CD1c-positive myeloid dendritic cell (primary cell): ENCODE results near the gene BIN1.
"Not testable (repeated sequence)": the region's sequence is repeated elsewhere in the genome, so short reads cannot be mapped to it uniquely, and the experiment has no call there.

ENCODE experiments used
- DNase-seq: peaks from one replicate; pipeline ENCODE4 v3.0.0-alpha.2; 2016; ENCODE audit errors: extremely low spot score

BIN1 gene

GRCh38 chr2:127133793-127134192 lies 26.8 kb upstream of the BIN1 start:
- DNase-seq, result no peak

DNA sequence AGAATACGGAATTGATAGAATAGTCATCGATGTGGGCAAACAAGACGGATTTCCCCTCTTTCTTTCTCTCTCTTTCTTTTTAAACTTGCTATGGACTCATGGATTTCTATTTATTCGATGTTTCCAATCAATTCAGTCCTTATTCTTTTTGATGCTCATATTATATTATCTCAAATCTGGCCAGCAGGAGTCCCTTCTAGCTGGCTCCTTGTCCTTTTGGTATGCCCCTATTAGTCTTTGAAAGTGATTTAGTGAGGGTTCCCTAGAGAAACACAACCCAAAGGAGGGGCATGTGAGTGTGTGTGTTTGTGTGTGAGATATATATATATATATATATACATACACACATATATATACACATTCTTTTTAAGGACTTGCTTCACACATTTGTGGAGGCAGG lies 23.5 kb upstream of the BIN1 start:
- DNase-seq, result no peak

GRCh38 chr2:127129937-127130336 lies 23.0 kb upstream of the BIN1 start:
- no peak for DNase-seq

GRCh38 chr2:127128445-127128904 lies 21.5 kb upstream of the BIN1 start:
- peak; percentile 62 for DNase-seq

DNA sequence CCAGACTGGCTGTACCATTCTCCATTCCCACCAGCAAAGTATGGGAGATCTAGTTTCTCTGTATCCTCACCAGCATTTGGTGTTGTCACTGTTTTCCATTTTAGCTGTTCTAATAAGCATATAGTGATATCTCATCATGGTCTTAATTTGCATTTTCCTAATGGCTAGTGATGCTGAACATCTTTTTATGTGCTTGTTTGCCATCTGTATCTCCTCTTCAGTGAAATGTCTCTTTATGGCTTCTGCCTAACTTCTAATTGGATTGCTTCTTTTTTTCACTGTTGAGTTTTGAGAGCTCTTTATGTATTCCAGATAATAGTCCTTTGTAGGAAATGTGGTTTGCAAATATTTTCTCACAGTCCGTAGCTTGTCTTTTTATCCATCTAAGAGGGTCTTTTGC lies 18.9 kb upstream of the BIN1 start:
- DNase-seq, result no peak

- DNase-seq, result no peak
Measured at GRCh38 chr2:127124426-127124825, 17.5 kb upstream of the BIN1 start.

- no peak for DNase-seq
Measured at GRCh38 chr2:127122361-127123027, 15.5 kb upstream of the BIN1 start.

GRCh38 chr2:127121776-127122176 lies 14.8 kb upstream of the BIN1 start:
- DNase-seq, result no peak

DNA sequence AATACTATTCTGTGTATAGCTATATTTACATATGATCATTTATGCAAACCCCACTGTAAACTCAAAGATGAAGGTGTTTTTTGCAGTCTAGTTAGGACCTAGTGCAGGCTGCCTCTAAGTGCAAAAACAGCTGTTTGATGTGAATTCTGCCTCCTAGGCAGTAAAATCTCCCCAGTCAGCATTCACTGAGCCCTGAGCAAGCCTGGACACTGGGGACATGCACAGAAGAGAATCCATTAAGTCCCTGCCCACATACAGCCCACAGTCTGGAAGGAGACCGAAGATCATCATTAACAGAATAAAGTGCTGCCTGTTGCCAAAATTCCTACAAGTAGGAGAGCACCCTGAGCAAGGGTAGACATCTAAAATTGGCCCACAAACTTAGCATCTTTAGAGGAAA lies 14.4 kb upstream of the BIN1 start:
- no peak for DNase-seq

- not testable (repeated sequence) for DNase-seq
Measured at GRCh38 chr2:127120408-127120807, 13.5 kb upstream of the BIN1 start.

DNA sequence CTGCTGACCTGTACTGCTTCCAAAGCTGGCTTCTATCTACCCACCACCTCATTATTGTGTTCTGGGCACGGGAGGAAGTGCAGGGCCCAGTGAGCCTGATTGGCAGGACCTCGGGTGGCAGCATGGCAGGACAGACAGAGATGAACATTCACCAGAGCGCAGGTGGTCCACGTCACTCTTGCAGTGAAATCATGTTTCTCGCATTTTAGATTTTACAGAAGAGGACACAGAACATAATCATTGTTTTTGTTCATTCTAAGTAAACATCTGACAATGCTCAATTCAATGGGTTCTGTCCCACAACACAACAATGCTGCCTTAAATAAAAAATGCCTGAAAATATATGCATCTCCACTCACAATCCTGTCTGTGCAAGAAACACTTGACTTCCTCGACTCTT lies 11.5 kb upstream of the BIN1 start:
- DNase-seq, result no peak

- no peak for DNase-seq
Measured at GRCh38 chr2:127118038-127118437, 11.1 kb upstream of the BIN1 start.

GRCh38 chr2:127117603-127118002 lies 10.6 kb upstream of the BIN1 start:
- DNase-seq, result no peak

DNA sequence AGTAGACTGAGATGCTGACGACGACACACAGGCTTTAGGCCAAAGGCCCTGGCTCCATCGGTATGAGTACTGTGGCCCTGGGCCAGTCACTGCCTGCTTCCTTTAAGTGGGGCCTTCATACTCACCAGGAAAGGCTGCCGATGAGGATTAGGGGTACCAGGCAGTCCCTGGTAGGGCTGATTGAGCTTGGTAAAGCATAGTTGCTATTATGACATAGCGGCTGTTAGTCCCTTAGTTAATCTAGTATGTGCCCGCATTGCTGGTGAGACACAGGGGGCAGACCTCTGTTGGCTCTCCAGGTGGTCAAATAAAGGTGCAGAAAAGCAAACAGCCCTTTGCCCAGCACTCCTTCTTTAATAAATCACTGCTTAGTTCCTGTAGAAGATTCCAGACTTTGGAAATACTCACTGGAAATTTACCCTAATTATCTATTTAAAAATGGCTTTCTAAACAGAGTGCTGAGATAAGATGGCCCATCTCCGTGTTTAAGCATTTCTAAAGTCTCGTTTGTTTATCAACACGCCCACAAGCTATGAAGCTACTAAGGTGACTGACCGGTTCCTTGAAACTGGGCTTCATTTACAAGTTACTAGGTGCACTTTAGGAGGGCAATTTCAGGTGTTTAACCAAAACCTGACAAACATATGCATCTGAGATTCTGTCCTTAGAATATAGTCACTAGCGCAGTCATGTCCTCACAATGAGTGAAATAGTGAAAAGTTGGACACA lies 8.7 kb upstream of the BIN1 start:
- no peak for DNase-seq

- DNase-seq, result no peak
Measured at GRCh38 chr2:127110985-127111384, 4.0 kb upstream of the BIN1 start.

- DNase-seq, result no peak
Measured at GRCh38 chr2:127108090-127108523, 1.2 kb upstream of the BIN1 start.

- DNase-seq, result no peak
Measured at GRCh38 chr2:127107622-127107999, 657 bp upstream of the BIN1 start.

- DNase-seq, result no peak
Measured at GRCh38 chr2:127106457-127106990, 430 bp downstream of the BIN1 start.

DNA sequence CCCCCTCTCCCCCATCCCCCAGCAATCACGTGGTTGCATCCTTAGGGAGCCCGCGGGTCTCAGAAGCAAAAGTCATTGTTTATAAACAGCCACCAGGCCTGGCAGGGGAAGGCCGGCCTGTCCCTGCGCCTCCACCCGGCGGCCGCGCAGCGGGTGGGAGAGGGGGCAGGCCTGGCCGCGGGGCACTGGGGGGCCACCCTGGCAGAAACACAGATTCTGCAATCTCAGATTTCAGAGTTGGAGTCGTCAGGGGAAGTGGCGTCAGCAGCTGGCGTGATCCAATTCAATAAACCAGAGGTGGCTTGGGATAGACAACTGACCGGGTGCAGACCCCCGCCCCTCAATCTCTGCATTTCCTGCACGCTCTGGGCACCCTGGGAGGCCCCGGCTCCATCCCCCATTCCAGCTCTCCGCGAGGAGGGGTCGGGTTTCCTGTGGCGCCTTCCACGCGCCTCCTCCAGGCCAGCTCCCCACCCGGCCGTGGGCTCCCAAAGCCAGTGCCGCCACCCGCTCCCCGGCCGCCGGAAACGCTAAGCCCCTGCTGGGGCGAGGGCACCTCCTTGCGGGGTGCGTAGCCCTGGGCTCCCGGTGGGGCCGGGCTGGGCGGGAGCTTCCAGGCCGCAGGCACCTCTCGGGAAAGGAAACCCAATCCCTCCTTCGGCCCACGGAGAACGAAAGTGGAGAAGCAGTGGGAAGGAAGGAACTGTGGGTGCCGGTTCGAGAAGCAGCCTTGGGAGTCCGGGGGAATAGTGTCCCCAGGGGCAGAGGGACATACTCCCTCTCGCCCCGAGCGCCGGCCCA lies 1.1 kb downstream of the BIN1 start:
- peak; percentile 38 for DNase-seq

DNA sequence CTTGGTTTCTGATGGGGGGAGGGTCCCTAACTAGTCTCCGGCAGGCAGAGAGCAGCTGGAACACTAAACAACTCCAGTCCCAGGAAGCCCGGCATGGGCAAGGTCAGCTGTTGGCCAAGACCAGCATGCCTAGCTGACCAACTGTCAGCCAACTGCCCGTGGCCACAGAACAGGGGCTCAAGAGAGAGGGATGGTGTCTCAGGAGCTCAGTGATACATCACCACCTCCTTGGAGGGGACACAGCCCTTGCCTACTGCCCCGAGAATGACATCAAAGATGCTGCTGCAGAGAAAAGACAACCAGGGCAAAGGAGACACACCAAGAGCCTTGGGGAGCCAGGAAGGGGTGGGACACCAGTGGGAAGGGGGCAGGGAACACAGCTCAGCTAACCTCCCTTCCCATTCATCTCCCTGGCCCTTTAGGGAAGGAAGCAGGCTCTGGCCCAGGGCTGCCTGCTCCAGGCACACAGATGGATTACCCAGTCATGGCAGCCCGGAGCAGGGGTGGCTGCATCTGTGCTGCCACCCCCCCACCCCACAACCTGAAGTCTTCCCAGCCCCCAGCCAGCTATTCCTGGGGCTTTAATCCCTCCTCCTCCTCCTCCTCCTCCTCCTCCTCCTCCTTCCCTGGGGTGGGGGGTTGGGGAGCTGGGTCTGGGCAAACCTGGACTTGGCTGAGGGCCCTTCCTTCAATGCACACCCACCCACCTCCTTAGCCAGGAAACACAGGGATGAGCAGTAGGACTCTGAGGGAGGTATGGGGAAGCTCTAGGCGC lies 1.9 kb downstream of the BIN1 start:
- no peak for DNase-seq

DNA sequence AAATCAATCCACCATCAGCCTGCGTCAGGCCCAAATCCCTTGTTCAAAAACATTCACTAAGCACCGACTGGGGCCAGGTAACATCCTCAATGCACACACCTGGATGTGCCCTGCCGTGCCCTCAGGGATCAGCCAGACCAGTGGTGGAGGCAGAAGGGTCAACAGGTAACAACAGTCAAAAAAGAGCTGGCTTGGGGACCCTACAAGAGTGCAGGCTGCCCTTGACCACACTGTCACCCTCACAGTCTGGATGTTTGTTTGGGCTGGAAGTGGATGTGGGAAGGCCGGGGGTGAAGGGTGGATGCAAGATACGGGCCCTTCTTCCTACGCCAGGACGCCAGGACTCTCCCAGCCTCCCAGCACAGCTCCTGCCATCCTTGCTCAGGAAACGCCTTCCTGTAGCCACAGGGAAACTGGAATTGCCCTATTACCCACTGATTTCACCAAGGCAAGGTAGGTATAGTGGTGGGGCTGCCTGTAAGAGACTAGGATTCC lies 2.7 kb downstream of the BIN1 start:
- DNase-seq, result no peak
